Activated B cell treated with CpG ODN at 0.5 μM for 24 hours (primary cell): ENCODE data around the gene TMEM94. TPM values are rescaled to one million over a fixed set of nuclear protein-coding genes. Genes with fewer than 3 reads are reported as not detected.
A peak's percentile ranks its signal among the peaks of the same experiment; 100 is the strongest.

ENCODE experiments used
- ATAC-seq: fragments of 200-7000 bp; cut with Tn5 transposase; one replicate; pipeline ENCODE4 v1.10.0; 2021; ENCODE audit warnings: low read depth, mild to moderate bottlenecking, moderate library complexity
- CTCF ChIA-PET: fragments of 350-600 bp; sonication (Branson Sonifier 250); formaldehyde crosslinking; loops from one replicate; lab custom pipeline; 2021; ENCODE audit warnings: antibody characterized with exemption; lab: Charles Lee
- POLR2A ChIA-PET: fragments of 350-600 bp; sonication (Branson Sonifier 250); formaldehyde crosslinking; loops from one replicate; lab custom pipeline; 2021; ENCODE audit warnings: antibody characterized with exemption; lab: Charles Lee
- DNase-seq: peaks from one replicate; pipeline ENCODE4 v3.0.0; 2022
- H3K27ac Mint-ChIP-seq: one replicate; pipeline ENCODE4 v1.8.0; 2020; ENCODE audit warnings: mixed read lengths
- H3K27me3 Mint-ChIP-seq: one replicate; pipeline ENCODE4 v1.8.0; 2021; ENCODE audit warnings: mixed read lengths
- H3K36me3 Mint-ChIP-seq: one replicate; pipeline ENCODE4 v1.8.0; 2021; ENCODE audit warnings: low read depth, mixed read lengths
- H3K4me1 Mint-ChIP-seq: one replicate; pipeline ENCODE4 v1.8.0; 2021; ENCODE audit warnings: mixed read lengths
- H3K4me3 Mint-ChIP-seq: one replicate; pipeline ENCODE4 v1.8.0; 2020; ENCODE audit warnings: mild to moderate bottlenecking, mixed read lengths
- H3K9me3 Mint-ChIP-seq: one replicate; pipeline ENCODE4 v1.8.0; 2020; ENCODE audit warnings: mixed read lengths
- intact Hi-C: fragments of 100-400 bp; cut with micrococcal nuclease; formaldehyde crosslinking; loops from one replicate; pipeline ENCODE4 v1.15.1; 2024
- total RNA-seq: library from RNA; stranded (reverse); gene quantifications from 2 replicates; pipeline ENCODE4 v1.2.3, GENCODE V29; 2022
- TF ChIP-seq, protein P1 (sequence below): fragments of 200-600 bp; IDR thresholded peaks from one replicate; pipeline ENCODE4 v1.8.0; 2022; ENCODE audit warnings: antibody characterized with exemption, mild to moderate bottlenecking

The TMEM94 gene
- total RNA-seq, 1 donor from 2014 or later = 86.6 TPM

DNA sequence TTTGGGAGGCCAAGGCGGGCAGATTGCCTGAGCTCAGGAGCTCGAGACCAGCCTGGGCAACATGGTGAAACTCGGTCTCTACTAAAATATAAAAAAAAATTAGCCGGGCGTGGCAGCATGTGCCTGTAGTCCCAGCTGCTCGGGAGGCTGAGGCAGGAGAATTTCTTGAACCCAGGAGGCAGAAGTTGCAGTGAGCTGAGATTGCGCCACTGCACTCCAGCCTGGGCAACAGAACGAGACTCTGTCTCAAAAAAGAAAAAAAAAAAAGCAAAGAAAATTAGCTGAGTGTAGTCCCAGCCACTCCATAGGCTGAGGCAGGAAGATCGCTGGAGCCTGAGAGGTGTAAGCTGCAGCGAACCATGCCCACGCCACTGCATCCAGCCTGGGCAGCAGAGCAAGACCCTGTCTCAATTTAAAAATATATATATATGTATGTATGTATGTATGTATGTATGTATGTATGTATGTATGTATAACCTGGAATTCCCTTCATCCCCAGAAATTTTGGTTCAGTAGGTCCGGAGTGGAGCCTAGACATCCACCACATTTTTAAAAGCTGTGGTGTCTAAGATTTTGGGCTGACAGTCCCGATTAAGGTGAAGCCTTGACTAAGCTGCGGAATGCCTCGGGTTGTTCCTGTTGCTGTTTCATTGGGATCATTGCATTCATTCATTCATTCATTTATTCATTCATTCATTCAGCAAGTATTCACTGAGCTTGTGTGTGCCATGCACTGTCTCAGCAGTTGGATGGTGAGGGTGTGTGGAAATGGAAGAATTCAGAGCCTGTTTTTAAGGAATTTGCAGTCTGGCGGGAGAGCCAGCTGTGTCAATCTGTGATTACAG lies 25.9 kb downstream of the TMEM94 start:
- DNase-seq (no peak), ATAC-seq (no peak)
- CTCF ChIA-PET = interaction anchor here (0.6 kb wide), 1 partner anchor 151 kb away, joined by 3 read pairs; no protein-coding TSS in a partner anchor
- Mint-ChIP-seq H3K4me3 (no peak overlapping the region), H3K9me3 (no peaks in the 10 kb centered on the region), H3K4me1 (peaks cover 12% of the 10 kb centered on the region), H3K27me3 (no peaks in the 10 kb centered on the region), H3K36me3 (peaks cover 23% of the 10 kb centered on the region), H3K27ac (no peak overlapping the region)
- intact Hi-C loops = no loop called here
- TF ChIP-seq, protein P1, sequence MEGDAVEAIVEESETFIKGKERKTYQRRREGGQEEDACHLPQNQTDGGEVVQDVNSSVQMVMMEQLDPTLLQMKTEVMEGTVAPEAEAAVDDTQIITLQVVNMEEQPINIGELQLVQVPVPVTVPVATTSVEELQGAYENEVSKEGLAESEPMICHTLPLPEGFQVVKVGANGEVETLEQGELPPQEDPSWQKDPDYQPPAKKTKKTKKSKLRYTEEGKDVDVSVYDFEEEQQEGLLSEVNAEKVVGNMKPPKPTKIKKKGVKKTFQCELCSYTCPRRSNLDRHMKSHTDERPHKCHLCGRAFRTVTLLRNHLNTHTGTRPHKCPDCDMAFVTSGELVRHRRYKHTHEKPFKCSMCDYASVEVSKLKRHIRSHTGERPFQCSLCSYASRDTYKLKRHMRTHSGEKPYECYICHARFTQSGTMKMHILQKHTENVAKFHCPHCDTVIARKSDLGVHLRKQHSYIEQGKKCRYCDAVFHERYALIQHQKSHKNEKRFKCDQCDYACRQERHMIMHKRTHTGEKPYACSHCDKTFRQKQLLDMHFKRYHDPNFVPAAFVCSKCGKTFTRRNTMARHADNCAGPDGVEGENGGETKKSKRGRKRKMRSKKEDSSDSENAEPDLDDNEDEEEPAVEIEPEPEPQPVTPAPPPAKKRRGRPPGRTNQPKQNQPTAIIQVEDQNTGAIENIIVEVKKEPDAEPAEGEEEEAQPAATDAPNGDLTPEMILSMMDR = no peak
- POLR2A ChIA-PET = no interaction called here

DNA sequence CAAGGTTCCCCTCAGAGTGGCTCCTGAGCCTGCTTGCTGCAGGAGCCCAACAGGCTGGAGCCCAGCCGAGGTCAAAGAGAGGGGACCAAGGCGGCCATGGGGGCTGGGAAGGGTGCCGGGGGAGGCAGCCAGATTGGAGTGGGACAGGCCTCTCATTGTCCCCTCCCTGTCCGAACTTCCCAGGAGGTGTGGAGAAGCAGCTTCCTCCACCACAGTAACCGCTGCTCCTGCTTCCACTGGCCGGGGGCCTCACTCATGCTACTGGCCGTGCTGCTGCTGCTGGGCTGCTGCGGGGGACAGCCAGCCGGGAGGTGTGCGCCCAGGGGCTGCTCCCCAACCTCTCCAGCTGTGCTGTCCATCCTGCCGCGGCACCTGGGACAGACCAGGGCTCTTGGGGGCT lies 29.3 kb downstream of the TMEM94 start:
- CTCF ChIA-PET = no interaction called here
- intact Hi-C loops = no loop called here
- Mint-ChIP-seq H3K27me3 (no peaks in the 10 kb centered on the region), H3K4me3 (no peak overlapping the region), H3K9me3 (no peaks in the 10 kb centered on the region), H3K4me1 (peaks cover 27% of the 10 kb centered on the region), H3K36me3 (peaks cover 20% of the 10 kb centered on the region), H3K27ac (no peak overlapping the region)
- POLR2A ChIA-PET = no interaction called here
- no peak for ATAC-seq
- TF ChIP-seq, protein P1 = no peak
- no peak for DNase-seq

DNA sequence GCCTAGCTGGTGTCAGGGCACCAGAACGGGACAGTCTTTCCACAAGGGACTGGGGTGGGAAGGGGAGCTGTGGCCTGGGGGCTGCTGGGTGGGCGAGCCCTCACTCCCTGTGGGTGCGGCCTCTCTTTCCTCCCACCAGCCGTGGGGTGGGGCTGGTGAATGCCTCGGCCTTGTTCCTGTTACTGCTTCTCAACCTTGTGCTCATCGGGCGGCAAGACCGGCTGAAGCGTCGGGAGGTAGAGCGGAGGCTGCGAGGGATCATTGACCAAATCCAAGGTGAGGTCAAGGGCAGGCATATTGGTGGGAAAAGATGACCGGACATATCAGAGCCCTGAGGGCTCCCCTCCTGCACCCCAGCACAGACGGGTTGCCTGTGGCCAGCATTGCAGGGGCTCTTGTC lies 29.7 kb downstream of the TMEM94 start:
- DNase-seq (no peak), ATAC-seq (no peak)
- intact Hi-C loops = no loop called here
- Mint-ChIP-seq H3K4me3 (no peak overlapping the region), H3K4me1 (peaks cover 27% of the 10 kb centered on the region), H3K27ac (no peak overlapping the region), H3K36me3 (peaks cover 17% of the 10 kb centered on the region), H3K27me3 (no peaks in the 10 kb centered on the region), H3K9me3 (no peaks in the 10 kb centered on the region)
- POLR2A ChIA-PET = no interaction called here
- TF ChIP-seq, protein P1 = no peak
- CTCF ChIA-PET = no interaction called here

DNA sequence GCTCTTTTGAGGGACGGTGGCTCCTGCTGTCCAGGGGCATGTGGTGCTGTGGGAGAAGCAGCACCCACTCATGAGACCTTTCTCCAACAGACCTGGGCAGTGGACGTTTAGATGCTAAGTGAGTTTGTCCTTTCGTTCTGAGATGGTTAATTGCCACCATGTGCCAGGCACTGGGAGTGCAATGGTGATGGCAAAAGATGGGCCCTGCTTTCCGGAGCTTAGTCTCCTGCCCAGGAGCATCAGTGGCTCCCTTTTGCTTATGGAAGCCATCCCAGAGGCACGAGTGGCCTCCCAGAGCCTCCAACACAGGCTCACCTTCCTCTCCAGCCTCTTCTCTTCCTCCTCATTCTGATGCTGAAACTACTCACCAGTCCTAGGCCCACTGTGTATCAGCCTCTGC lies 30.5 kb downstream of the TMEM94 start:
- Mint-ChIP-seq H3K36me3 (peaks cover 23% of the 10 kb centered on the region), H3K4me3 (no peak overlapping the region), H3K9me3 (no peaks in the 10 kb centered on the region), H3K27me3 (no peaks in the 10 kb centered on the region), H3K4me1 (peaks cover 27% of the 10 kb centered on the region), H3K27ac (peak overlapping the region; percentile 84)
- CTCF ChIA-PET = no interaction called here
- TF ChIP-seq, protein P1 = no peak
- POLR2A ChIA-PET = interaction anchor here (0.6 to 1.4 kb wide), 2 partner anchors 29 to 218 kb away, joined by 4 to 5 read pairs; partner anchors contain the start of gene TSEN54
- DNase-seq (no peak), ATAC-seq (no peak)
- intact Hi-C loops = no loop called here

DNA sequence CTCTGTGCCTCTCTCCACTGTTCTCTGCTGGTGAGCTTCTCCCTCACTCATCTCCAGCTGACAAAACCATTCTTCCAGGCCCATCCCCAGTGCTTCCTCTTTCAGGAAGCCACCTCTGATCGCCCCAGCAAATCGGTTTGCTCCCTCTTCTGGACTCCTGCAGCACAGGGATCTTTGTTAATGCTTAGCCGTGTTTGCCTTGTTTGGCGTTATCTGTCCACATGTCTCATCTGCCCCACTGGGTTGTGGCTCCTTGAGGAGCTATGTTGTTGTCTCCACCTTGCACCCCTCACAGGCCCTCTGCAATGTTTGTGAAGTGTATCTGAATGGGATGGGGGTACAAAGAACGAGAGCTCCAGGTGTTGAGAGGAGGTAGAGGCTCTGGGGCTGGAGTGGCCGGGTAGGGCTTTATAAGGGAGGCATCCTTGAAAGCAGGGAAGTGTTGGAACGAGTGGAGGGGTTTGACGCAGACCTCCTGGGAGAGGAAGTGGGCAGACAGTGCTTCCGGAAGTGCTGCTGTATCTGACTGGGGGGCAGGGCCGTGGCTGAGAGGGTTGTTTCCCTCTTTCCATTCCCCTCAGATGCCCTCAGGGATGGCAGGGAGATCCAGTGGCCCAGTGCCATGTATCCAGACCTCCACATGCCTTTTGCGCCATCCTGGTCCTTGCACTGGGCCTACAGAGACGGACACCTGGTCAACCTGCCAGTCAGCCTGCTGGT lies 31.1 kb downstream of the TMEM94 start:
- peak; percentile 93 for ATAC-seq
- intact Hi-C loops = no loop called here
- TF ChIP-seq, protein P1 = no peak
- DNase-seq = peak; percentile 36
- Mint-ChIP-seq H3K9me3 (no peaks in the 10 kb centered on the region), H3K36me3 (peaks cover 28% of the 10 kb centered on the region), H3K27me3 (no peaks in the 10 kb centered on the region), H3K27ac (peak overlapping the region; percentile 84), H3K4me3 (peak overlapping the region; percentile 58), H3K4me1 (peaks cover 27% of the 10 kb centered on the region)
- CTCF ChIA-PET = no interaction called here
- POLR2A ChIA-PET = interaction anchor here (0.6 to 1.4 kb wide), 2 partner anchors 29 to 219 kb away, joined by 4 to 5 read pairs; partner anchors contain the start of gene TSEN54
